Prostate gland (tissue), 2 donors: ENCODE measurements around the gene ZNF730. TPM values are rescaled to one million over a fixed set of nuclear protein-coding genes. Genes with fewer than 3 reads are reported as not detected.
"Not testable (repeated sequence)": the region's sequence is repeated elsewhere in the genome, so short reads cannot be mapped to it uniquely, and the experiment has no call there.

Experiments used
- DNase-seq: peaks from one replicate; pipeline ENCODE4 v3.0.0-alpha.2; 2019; ENCODE audit warnings: low spot score
- H3K27ac ChIP-seq, 2 donors: fragments of 200-600 bp; sonication (generic); 2 replicates each; pipeline ENCODE4 v1.5.1; 2017 to 2019
- H3K27me3 ChIP-seq: fragments of 200-600 bp; sonication (generic); replicated peaks from 2 replicates; pipeline ENCODE4 v1.5.1; 2019; ENCODE audit not compliant: insufficient read depth
- H3K36me3 ChIP-seq, 2 donors: fragments of 200-600 bp; sonication (generic); 1 replicate in 1 of 2; 2 replicates in 1 of 2; pipeline versions ENCODE4 v1.5.1 to v1.8.1; 2017 to 2019
- H3K4me1 ChIP-seq: fragments of 200-600 bp; sonication (generic); replicated peaks from 2 replicates; pipeline ENCODE4 v1.5.1; 2019
- H3K4me3 ChIP-seq, 2 donors: fragments of 200-600 bp; sonication (generic); 2 replicates each; pipeline ENCODE4 v1.5.1; 2017 to 2019
- H3K9me3 ChIP-seq: fragments of 200-600 bp; sonication (generic); 2 replicates; pipeline ENCODE4 v1.5.1; 2017
- POLR2A ChIP-seq: fragments of 450-650 bp; IDR thresholded peaks from one replicate; pipeline ENCODE4 v1.6.1; 2016; ENCODE audit warnings: antibody characterized with exemption, mild to moderate bottlenecking
- POLR2AphosphoS5 ChIP-seq: sonication (generic); formaldehyde crosslinking; IDR thresholded peaks from one replicate; pipeline ENCODE4 v1.6.1; 2017; ENCODE audit warnings: antibody characterized with exemption
- WGBS: methylation state at CpG from one replicate; pipeline ENCODE4 v1.1.5; 2018; 5-methylcytosine and 5-hydroxymethylcytosine counted together
- intact Hi-C: fragments of 100-400 bp; cut with DNase I; formaldehyde crosslinking; loops from one replicate; pipeline ENCODE4 v1.14.2; 2022
- total RNA-seq, 2 donors: library from RNA; depleted of rRNA; stranded (reverse); fragments of >200 nt; gene quantifications; one replicate each; pipeline ENCODE4 v1.1.0, GENCODE V29; 2016
- TF ChIP-seq, protein P1 (sequence below), 4 experiments: fragments of 200-600 bp in 2 of 4; fragments of 450-650 bp in 2 of 4; sonication (generic) in 2 of 4; IDR thresholded peaks; 1 replicate in 3 of 4; 2 replicates in 1 of 4; pipeline ENCODE4 v1.5.1; 2016 to 2019; ENCODE audit warnings: antibody characterized with exemption in 4 of 4, mild to moderate bottlenecking in 2 of 4, moderate library complexity in 2 of 4

ZNF730 gene
- total RNA-seq, 2 donors from 2014 or later: 0.55 to 2.6 TPM

DNA sequence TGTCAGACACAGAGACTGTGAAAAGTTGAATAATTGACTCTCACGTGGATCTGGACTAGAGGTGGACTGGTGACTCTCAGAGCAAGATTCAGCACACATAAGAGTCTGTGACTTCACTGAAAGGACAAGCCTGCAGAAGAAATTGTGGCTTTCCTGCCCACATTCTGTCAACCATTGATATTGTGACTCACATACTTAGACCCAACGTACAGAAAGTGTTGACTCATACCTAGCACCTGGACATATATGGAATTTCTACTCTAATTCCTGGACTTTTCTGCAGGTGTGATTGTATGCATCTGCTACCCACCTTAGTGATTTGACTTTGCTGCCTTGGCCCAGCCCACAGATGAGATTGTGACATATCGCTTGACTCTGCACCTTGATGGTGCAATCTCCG is 15.6 kb upstream of the ZNF730 start:
- Histone ChIP-seq H3K36me3 (no peaks in the 10 kb centered on the region), H3K4me3 (no peak overlapping the region), H3K27me3 (no peaks in the 10 kb centered on the region), H3K9me3 (no peaks in the 10 kb centered on the region), H3K4me1 (no peaks in the 10 kb centered on the region), H3K27ac (no peak overlapping the region)
- 97% methylated on average over 4 of the region's 4 CpGs for WGBS
- no peak for DNase-seq
- intact Hi-C loops: no loop called here
- TF ChIP-seq POLR2A (no peak), POLR2AphosphoS5 (no peak)
- TF ChIP-seq, protein P1, sequence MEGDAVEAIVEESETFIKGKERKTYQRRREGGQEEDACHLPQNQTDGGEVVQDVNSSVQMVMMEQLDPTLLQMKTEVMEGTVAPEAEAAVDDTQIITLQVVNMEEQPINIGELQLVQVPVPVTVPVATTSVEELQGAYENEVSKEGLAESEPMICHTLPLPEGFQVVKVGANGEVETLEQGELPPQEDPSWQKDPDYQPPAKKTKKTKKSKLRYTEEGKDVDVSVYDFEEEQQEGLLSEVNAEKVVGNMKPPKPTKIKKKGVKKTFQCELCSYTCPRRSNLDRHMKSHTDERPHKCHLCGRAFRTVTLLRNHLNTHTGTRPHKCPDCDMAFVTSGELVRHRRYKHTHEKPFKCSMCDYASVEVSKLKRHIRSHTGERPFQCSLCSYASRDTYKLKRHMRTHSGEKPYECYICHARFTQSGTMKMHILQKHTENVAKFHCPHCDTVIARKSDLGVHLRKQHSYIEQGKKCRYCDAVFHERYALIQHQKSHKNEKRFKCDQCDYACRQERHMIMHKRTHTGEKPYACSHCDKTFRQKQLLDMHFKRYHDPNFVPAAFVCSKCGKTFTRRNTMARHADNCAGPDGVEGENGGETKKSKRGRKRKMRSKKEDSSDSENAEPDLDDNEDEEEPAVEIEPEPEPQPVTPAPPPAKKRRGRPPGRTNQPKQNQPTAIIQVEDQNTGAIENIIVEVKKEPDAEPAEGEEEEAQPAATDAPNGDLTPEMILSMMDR (IDR thresholded peaks at IDR 0.05): no peak

DNA sequence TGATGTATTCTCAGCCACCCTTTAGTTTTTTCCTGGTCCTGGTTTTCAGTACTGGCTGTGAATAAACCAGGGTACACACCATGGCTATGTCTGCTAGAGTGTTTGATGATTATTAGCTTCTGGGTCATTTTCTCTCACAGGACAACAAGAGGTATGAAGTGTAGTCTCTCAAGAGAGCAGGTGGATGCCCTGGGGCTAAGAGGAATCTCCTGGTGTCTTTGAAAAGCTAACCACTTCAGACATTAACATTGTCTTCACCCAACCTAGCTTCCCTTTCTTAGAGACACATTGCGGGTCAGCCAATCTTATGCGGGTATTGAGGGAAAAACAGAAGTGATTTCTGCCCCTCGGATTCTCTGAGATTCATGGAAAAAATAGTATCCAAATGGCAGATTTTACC is 1.6 kb downstream of the ZNF730 start:
- Histone ChIP-seq H3K27ac (no peak overlapping the region), H3K9me3 (no peaks in the 10 kb centered on the region), H3K4me1 (no peaks in the 10 kb centered on the region), H3K27me3 (no peaks in the 10 kb centered on the region), H3K4me3 (no peak overlapping the region), H3K36me3 (no peaks in the 10 kb centered on the region)
- TF ChIP-seq POLR2AphosphoS5 (no peak), POLR2A (no peak)
- TF ChIP-seq, protein P1 (IDR thresholded peaks at IDR 0.05): no peak
- intact Hi-C loops: no loop called here
- DNase-seq: no peak
- 82% methylated on average over 3 of the region's 3 CpGs for WGBS

DNA sequence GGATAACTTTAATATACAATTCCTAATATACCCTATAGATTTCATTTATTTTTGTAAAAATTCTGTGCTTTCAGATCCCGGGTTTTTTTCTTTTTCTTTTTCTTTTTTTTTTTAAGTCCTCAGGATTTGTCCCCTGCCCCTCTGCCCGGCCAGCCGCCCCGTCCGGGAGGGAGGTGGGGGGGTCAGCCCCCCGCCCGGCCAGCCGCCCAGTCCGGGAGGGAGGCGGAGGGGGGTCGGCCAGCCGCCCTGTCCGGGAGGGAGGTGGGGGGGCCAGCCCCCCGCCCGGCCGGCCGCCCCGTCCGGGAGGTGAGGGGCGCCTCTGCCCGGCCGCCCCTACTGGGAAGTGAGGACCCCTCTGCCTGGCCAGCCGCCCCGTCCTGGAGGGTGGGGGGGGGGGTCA is 17.4 kb downstream of the ZNF730 start:
- H3K36me3 ChIP-seq, intact Hi-C loops, H3K27me3 ChIP-seq, H3K4me3 ChIP-seq, H3K27ac ChIP-seq, DNase-seq, H3K9me3 ChIP-seq, H3K4me1 ChIP-seq: not testable (repeated sequence)
- WGBS: 96% methylated on average over 13 of the region's 24 CpGs

DNA sequence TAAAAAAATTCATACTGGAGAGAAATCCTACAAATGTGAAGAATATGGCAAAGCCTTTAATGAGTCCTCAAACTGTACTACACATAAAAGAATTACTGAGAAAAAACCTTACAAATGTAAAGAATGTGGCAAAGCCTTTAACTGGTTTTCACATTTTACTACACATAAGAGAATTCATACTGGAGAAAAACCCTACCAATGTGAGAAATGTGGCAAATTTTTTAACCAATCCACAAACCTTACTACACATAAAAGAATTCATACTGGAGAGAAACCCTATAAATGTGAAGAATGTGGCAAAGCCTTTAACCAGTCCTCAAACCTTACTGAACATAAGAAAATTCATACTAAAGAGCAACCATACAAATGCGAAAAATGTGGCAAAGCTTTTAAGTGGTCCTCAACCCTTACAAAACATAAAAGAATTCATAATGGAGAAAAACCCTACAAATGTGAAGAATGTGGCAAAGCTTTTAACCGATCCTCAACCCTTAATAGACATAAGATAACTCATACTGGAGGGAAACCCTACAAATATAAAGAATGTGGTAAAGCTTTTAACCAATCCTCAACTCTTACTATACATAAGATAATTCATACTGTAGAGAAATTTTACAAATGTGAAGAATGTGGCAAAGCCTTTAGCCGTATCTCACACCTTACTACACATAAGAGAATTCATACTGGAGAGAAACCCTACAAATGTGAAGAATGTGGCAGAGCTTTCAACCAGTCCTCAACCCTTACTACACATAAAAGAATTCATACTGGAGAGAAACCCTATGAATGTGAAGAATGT is 29.0 kb downstream of the ZNF730 start:
- 93% methylated on average over 3 of the region's 3 CpGs for WGBS
- intact Hi-C loops: no loop called here

DNA sequence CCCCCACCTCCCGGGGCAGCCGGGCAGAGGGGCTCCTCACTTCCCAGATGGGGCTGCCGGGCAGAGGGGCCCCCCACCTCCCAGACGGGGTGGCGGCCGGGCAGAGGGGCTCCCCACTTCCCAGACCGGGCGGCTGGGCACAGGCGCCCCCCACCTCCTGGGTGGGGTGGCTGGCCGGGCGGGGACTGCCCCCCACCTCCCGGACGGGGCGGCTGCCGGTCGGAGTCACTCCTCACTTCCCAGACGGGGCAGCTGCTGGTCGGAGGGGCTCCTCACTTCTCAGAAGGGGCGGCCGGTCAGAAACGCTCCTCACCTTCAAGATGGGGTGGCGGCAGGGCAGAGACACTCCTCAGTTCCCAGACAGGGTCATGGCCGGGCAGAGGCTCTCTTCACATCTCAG is 43.9 kb downstream of the ZNF730 start:
- WGBS: 97% methylated on average over 21 of the region's 23 CpGs
- Histone ChIP-seq H3K4me3 (no peak overlapping the region), H3K27me3 (no peaks in the 10 kb centered on the region), H3K4me1 (no peaks in the 10 kb centered on the region), H3K36me3 (no peaks in the 10 kb centered on the region), H3K9me3 (no peaks in the 10 kb centered on the region), H3K27ac (no peak overlapping the region)
- no peak for DNase-seq
- intact Hi-C loops: no loop called here
- TF ChIP-seq, protein P1 (IDR thresholded peaks at IDR 0.05): no peak
- no peak for TF ChIP-seq POLR2A
- TF ChIP-seq POLR2AphosphoS5: no peak

More for the DNA sequence above, 29.0 kb downstream of the ZNF730 start:
- Histone ChIP-seq H3K4me3 (no peak overlapping the region), H3K27me3 (no peaks in the 10 kb centered on the region), H3K36me3 (no peaks in the 10 kb centered on the region), H3K9me3 (no peaks in the 10 kb centered on the region), H3K4me1 (no peaks in the 10 kb centered on the region), H3K27ac (no peak overlapping the region)
- TF ChIP-seq, protein P1 (IDR thresholded peaks at IDR 0.05): no peak
- no peak for TF ChIP-seq POLR2A
- TF ChIP-seq POLR2AphosphoS5: no peak
- no peak for DNase-seq

DNA sequence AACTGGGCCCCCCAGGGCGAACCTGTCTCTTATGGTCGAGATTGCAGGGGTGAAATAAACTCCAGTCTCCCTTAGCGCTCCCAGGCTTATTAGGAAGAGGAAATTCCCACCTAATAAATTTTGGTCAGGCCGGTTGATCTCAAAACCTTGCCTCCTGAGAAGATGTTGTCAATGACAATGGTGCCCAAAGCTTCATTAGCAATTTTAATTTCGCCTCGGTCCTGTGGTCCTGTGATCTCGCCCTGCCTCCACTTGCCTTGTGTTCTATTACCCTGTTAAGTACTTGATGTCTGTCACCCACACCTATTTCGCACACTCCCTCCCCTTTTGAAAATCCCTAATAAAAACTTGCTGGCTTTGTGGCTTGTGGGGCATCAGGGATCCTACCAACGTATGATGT is 51.5 kb downstream of the ZNF730 start:
- H3K4me1 ChIP-seq, DNase-seq, H3K27me3 ChIP-seq, H3K27ac ChIP-seq, H3K36me3 ChIP-seq, intact Hi-C loops, H3K4me3 ChIP-seq, H3K9me3 ChIP-seq: not testable (repeated sequence)
- 10% methylated on average over 9 of the region's 9 CpGs for WGBS
